Transverse colon (tissue), 4 donors: ENCODE results near the gene OR6J1.

ENCODE experiments used
- CTCF ChIP-seq, 5 experiments: fragments of 200-600 bp in 3 of 5; fragments of 450-650 bp in 2 of 5; sonication (generic) in 3 of 5; IDR thresholded peaks; 1 replicate in 2 of 5; 2 replicates in 3 of 5; pipeline ENCODE4 v1.5.1; 2016 to 2017; ENCODE audit warnings: antibody characterized with exemption in 5 of 5, inconsistent platforms in 3 of 5, mild to moderate bottlenecking in 2 of 5, moderate library complexity in 1 of 5
- EP300 ChIP-seq: sonication (generic); formaldehyde crosslinking; IDR thresholded peaks from one replicate; pipeline ENCODE4 v1.6.1; 2017; ENCODE audit warnings: antibody characterized with exemption, low read depth
- POLR2A ChIP-seq: fragments of 450-650 bp; IDR thresholded peaks from one replicate; pipeline ENCODE4 v1.6.1; 2016; ENCODE audit warnings: antibody characterized with exemption, mild to moderate bottlenecking, moderate library complexity
- POLR2AphosphoS5 ChIP-seq, 3 donors: sonication (generic); formaldehyde crosslinking; IDR thresholded peaks; one replicate each; pipeline ENCODE4 v1.6.1; 2016; ENCODE audit warnings: antibody characterized with exemption in 3 of 3

- TF ChIP-seq CTCF (IDR thresholded peaks at IDR 0.05): no peak
- no peak for TF ChIP-seq POLR2AphosphoS5 (IDR thresholded peaks at IDR 0.05)
- TF ChIP-seq POLR2A: no peak
- no peak for TF ChIP-seq EP300
These were observed 36.9 kb downstream of the OR6J1 start for GRCh38 chr14:22607291-22607690.
